Muscle of arm (tissue), 12 donors: ENCODE measurements around the gene FRMD1. TPM values are rescaled to one million over a fixed set of nuclear protein-coding genes. Genes with fewer than 3 reads are reported as not detected.
A peak's percentile ranks its signal among the peaks of the same experiment; 100 is the strongest.
"Not testable (repeated sequence)": the region's sequence is repeated elsewhere in the genome, so short reads cannot be mapped to it uniquely, and the experiment has no call there.

Source experiments
- DNase-seq: peaks from one replicate; pipeline ENCODE4 v3.0.0-alpha.2; 2013
- polyA plus RNA-seq, 12 donors: library from polyadenylated mRNA; unstranded; fragments of 120-200 nt; gene quantifications; one replicate each; pipeline ENCODE4 v1.2.1, GENCODE V29; 2013; ENCODE audit not compliant: insufficient read length in 12 of 12

FRMD1 gene
- polyA plus RNA-seq, 12 donors: 0.10 to 7.7 (median 0.42) TPM; not detected in 1

DNA sequence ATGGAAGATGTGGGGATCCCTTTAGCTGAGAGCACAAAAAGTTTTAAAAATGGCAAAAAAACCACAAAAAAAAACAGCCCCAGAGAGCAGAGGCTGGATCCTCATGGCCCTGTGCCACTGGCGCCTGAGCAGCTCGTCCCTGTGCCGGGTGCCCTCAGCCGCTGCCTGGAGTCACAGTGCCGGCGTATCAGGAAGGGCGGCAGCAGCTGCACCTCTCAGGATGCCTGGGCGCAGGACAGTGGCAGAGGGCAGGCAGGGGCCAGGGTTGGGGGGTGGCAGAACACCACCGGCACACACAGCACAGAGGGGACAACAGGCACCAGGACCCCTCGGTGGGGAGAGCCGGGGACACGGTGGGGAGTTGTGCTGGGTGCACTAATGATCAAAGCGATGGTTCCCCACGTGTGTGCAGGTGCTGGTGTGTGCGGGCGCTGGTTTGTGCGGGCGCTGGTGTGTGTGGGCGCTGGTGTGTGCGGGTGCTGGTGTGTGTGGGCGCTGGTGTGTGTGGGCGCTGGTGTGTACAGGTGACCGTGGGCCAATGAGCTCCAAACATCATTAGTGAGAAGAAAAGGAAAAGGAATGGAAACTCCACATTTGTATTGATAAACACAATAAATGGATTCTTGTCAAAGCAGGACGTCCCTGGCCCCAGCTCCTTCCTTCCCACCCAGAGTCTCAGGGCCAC is 1.5 kb upstream of the FRMD1 start:
- DNase-seq: no peak

DNA sequence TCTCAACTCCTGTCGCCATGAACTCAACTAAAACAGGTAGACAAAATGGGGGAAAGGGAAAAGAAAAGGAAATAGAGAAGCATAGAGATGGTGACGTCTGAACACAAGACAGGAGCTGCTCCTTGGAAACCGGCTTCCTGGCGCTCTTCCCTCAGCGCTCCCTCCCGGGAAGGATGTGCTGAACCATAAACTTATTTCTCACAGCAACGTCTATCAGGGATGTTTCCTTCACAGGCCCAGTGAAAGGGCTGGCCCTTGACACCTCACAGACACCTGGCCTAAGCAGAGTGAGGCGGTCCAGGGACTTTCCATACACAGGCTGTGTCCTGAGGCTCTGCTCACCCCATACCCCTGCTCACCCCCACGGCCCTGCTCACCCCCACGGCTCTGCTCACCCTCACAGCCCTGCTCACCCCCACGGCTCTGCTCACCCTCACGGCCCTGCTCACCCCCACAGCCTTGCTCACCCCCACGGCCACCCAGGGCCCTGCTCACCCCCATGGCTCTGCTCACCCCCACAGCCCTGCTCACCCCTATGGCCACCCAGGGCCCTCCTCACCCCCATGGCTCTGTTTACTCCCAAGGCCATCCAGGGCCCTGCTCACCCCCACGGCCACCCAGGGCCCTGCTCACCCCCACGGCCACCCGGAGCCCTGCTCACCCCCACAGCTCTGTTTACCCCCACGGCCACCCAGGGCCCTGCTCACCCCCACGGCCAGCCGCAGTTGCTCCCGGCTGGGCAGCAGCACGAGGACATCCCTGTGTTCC is 653 bp downstream of the FRMD1 start:
- peak; percentile 63 for DNase-seq

DNA sequence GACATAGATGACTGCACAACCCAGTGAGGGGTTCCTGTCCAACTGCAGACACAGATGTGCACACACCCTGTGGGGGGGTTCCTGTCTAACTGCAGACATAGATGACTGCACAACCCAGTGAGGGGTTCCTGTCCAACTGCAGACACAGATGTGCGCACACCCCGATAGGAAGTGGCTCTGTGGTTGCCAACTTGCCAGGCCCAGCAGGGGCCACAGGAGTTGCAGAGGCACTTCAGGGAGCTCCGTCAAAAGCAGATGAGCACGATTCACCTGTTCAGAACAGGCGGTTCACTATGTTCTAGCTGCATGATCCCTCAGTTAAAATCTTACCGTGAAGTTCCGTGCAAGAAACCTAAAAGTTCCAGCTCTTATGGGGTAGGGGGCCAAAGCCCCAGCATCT is 1.6 kb downstream of the FRMD1 start:
- not testable (repeated sequence) for DNase-seq

DNA sequence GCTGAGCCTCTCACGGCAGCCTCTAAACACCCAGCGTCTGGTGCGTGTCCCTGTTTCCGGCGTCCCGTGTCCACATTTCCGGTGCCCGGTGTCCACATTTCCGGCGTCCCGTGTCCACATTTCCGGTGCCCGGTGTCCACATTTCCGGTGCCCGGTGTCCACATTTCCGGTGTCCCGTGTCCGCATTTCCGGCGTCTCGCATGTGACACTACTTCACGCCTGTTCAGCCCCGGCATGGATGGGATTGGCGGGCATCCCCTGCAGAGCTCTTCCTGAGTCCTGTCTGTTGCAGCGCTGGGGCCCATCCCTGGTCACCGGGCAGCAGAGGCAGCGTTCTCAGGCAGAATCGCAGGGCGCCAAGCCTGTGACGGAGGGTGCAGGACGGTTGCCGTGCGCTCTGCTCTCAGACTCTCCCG is 3.2 kb downstream of the FRMD1 start:
- no peak for DNase-seq

DNA sequence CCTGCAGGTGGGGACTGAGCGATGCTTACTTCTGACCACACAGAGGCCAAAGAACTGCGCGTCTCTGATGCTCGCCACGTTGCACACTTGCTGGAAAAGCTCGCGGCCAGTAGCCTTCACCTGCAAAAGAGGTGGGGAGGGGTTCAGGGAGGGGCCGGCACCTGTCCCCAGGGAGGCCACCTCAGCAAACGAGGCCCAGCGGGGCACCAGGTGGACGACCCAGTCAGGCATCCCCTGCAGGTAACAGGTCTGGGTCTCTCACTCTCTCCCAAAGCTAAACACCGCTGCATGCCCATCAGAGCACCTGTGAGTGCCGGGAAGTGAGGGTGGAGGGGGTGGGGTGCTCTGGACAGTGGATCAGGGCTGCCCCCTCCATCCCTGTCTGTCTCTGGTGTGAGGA is 3.8 kb downstream of the FRMD1 start:
- no peak for DNase-seq

DNA sequence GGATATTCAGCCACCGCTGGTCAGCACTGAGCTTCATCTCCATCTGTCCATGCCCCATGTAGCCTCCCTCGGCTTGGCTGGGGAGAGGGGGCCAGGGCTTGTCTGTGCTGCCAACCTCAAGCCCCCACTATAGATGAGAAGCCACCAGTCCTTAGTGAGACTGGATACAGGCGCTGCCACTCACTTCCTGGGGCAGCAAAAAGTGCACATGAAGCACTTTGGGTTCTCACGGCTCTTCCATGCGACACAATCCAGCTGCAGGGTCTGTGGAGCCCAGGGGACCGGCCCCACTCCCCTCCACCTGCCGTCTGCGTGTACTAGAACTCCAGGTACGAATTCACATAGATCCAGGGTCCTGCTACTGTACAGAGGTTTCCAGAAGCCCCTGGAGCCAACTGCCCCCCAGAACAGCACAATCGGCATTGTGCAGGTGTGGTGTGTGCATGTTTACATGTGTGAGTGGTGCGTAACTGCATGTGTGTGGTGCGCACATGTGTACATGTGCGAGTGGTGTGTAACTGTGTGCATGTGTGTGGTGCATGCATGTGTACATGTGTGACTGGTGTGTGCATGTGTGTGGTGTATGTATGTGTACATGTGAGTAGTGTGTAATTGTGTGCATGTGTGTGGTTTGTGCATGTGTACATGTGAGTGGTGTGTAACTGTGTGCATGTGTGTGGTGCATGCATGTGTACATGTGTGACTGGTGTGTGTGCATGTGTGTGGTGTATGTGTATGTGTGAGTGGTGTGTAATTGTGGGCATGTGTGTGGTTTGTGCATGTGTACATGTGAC is 4.9 kb downstream of the FRMD1 start:
- DNase-seq: no peak

DNA sequence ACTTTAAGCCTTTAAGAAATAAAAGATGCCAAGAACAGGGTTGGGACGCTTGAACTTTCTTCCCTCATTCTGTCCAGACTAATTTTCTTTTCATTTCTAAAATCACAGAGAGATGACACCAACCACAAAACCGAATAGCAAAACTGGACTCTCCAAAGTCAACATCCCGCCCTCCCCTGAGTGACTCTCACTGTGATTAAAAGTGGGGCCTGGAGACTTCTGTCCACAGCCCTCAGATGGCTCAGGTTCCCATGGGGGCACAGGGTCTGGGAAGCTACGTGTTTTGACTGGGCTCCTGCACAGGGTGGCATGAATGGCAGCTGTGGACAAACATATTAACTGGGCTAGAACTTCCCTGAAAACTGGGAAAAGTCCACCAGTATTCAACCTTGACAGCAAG is 6.3 kb downstream of the FRMD1 start:
- no peak for DNase-seq

DNA sequence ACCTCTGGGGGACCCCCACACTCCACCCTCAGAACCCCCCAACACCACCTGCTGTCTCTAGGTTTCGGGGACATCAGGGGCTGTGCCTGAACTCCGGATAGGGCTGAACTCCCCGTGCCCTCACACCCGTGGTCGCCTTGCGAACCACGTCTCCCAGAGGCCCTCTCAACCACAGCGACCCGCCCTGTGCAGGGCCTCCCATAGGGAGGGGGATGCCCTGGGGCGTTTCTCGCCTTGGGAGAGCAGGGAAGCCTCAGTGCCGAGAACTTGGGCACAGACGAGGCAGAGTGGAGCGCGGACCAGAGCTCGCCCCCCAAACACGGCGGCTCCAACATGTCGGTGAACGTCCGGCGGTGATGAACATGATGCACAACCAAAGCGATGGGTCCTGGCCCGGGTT is 6.8 kb downstream of the FRMD1 start:
- no peak for DNase-seq

DNA sequence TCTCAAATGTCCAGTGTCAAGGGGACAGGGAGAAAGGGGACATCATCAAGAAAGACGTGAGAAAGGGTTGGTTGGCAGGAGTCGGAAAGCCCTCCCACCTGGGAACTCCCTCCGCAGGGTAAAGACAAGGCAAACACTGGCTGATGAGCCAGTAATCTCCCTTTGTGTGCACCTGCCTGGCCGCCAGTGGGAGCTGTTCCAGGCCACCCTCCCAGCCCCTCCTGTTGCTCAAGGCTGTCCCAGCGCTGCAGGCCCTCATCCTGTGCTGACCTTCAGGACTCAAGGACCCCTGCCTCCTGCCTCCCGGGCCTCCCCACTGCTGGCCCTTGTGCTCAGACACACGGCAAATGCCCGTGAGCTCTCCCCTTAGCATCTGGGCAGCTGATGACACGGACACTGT is 7.4 kb downstream of the FRMD1 start:
- DNase-seq: no peak

DNA sequence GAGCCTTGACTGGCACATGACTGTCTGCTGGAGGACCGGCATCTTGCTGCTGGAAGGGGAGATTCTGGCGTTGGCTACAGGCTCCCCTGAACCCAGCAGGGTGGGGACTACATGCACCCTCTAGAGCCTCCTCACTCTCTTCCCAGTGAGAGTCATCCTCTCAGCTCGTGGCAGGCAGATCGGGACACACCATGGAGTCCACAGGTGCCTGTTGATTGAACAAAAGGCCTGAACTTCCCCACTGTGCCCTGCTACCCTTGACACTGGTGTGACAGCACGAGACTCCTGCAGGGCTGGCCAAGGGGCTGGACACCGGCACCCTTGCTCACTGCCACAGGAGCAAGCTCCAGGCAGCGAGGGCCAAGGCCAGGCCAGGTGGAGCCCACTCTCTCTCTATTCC is 8.2 kb downstream of the FRMD1 start:
- no peak for DNase-seq

DNA sequence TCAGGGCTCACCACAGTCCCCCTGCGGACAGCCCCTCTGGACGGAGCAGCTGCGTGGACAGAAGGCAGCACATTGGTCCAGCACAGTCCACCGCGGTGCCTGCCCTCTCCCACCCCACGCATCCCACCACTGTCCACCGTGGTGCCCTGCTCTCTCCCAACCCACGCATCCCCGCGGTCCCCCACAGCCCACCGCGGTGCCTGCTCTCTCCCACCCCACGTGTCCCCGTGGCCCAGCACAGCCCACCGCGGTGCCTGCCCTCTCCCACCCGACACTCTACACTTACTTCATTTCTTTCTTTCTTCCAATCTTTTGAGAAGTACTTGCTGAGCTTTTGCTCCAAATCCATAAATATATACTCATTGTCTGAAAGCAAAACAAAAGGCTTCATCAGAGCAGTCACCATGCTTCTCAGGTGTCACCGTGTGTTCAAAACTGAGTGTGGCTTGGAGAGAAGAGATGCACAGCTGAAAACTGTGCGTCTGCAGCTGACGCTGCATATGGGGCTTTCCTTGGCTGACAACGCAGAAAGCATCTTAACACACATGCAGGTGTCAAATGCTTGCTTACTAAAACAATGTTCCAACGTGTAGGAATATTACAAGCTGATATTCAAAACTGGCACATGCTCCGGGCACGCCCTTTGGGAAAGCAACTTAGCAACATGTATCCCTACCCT is 11.8 kb downstream of the FRMD1 start:
- DNase-seq: no peak

DNA sequence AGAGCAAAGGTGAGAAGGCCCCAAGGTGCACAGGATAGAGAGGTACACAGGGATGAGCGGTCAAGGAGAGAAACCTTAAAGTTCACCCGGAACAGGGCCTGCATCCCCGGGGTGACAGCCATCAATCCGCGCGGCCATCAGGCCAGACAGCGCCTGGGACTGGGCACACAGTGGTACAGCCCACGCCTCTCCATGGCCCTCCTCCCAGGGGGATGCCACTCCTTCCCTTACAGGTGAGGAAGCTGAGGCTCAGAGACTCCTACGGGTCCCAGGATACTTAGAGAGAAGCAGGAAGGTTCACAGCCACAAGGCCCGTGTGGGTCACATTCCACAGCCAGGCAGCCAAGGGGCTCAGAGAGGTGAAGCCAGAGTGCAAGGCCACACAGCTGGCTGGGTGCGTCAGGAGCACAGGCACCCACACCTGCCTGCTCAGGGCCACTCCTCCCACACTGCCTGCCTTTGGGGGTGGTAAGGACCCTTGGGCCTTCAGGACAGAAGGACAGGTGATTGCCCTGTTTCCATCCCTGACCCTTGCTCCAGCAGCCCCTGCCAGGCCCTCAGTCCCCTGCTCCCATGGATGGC is 14.7 kb downstream of the FRMD1 start:
- DNase-seq: no peak

DNA sequence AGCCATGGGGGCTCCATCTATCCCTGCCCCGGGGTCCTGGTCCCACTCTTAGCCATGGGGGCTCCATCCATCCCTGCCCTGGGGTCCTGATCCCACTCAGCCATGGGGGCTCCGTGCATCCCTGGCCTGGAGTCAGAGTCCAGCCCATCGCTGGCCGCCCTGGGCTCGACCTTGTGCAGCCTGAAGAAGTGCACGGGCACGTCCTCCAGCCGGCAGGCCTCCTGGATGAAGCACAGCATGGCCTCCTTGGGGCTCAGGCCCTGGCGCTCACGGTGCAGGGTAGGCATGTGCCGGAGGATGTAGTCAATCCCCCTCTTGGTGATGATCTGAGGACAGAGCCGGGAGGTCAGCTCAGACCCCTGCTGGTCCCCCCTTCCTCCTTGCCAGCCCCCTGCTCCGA is 15.6 kb downstream of the FRMD1 start:
- DNase-seq: no peak

DNA sequence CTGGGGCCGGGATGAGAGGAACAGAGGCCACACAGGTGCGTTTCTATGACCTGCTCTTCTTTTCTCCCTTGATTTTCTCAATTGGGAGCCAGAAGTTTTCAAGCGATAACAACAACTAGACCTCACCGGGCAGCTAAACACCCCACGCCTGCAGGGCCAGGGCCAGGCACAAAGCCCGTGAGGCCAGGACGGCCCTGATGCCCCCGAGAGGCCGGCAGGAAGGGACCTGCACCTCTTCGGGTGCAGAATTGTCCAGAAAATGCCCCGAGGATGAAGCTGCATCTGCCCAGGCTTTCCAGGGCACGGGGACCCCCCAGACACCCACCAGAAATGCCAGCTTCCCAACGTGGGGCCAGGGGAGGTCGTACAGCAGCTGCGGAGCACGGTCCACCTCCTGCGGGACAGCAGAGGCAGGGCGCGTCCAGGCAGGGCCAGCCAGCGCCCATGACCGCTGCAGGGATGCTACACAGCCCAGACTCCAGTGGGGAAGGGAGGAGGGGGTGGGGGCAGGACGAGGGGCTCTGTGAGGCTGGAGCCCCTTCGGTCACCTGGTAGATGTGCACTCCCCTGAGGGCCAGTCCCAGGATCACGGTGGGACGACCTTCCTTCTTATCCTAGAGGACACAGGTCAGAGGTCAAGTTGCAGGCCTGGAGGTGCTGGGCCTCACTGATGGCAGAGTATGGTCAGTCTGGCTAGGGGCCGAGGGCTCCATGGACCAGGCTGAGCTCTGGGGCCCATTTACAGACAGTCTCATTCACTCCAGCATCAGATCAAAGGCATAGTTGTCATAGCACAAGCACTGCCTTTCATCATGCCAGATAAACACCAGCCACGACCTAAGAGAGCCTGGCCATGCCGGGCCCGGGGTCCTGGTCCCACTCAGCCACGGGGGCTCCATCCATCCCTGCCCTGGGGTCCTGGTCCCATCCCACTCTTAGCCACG is 16.4 kb downstream of the FRMD1 start:
- no peak for DNase-seq

DNA sequence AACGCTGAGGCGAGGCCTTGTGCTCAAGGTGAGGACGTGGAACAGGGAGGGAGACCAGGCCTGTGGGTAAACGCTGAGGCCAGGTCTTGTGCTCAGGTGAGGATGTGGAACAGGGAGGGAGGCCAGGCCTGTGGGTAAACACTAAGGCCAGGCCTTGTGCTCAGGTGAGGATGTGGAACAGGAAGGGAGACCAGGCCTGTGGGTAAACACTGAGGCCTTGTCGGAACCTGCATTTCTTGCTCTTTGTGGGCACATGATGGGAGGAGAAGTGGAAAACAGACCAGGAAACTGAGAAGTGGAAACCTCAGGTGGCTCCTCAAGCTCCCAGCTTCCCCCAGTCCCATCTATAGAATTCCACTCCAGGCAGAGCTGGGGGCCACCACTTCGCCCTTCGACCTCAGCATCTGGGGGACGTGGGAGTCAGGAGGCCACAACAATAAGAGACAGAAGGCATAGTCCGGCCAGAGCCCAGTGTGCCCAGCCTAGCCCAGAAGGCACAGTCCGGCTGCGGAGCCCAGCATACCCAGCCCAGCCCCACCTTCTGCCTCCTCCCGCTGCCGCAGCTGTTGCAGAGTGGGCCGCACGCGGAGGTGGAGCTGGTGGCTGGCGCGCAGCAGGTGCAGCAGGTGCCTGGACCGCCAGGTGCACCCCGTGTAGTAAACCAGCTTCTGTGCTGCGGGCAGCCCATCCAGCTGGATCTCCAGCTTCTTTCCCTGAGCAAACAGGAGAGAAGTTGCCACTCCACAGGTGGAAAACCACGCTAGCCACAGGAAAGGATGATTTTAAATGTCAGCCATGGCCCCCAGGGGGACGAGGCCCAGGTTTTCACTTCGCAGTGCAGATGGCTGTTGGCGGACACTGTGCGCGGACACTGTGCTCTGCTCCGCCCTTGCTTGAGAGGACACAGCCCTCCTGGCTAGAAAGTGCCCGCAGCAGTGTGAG is 17.5 kb downstream of the FRMD1 start:
- no peak for DNase-seq

DNA sequence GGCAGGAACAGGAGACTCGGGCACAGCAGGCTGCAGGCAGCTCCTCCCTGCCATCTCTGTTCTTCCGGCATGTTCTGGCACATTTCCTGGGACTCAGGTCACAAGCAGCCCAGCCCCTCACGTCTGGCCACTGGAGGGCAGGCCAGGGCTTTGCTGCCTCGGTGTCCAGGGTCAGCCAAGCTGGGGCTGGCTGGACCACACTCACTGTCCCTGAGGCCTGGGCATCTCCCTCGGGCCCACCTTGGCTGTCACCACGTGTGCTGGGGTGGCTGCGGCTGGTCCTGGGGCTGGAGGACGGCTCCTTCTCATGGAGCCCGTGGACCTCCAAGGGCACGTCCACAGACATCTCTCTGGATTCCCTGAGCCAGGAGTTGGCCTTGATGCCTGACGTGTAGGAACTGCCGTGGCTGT is 18.5 kb downstream of the FRMD1 start:
- DNase-seq: peak; percentile 38

DNA sequence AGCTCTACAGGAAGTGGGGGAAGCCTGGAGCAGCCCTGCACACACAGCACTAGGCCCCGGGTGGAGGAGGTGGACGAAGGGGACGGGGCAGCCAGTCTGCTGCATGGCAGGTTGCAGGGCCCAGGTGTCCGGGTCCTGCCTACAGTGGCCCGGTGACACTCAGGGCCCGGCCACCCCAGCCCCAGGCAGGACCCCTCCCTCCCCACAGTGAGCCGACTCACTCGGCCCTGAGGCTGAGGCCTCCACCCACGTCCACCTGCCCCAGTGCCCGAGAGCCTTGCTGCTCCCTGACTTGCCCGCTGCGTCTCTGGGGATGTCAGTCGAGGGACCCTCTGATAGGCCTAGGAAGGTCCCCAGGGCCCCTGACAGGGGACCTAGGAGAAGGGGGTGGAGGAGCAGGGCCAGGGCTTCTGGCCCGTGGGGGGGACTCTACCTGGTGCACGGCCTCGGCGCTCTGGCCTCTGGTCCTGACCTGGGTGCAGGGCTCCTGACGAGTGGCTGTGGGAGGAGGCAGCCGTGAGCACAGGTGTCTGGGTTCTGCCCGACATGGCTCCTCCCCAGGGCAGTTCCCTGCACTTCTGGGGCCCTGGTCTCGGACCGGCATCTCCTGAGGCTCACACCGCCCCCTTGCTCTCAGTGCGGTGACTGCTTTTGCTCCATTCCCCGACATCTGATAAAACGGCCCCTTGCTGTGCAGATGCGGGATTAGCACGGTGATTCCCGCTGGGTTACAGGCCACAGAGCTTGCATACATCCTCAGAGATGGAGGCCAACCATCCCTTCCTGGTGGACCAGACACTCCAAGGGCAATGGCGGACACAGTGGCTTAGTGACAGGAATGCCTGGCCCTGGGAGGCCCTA is 20.1 kb downstream of the FRMD1 start:
- no peak for DNase-seq

DNA sequence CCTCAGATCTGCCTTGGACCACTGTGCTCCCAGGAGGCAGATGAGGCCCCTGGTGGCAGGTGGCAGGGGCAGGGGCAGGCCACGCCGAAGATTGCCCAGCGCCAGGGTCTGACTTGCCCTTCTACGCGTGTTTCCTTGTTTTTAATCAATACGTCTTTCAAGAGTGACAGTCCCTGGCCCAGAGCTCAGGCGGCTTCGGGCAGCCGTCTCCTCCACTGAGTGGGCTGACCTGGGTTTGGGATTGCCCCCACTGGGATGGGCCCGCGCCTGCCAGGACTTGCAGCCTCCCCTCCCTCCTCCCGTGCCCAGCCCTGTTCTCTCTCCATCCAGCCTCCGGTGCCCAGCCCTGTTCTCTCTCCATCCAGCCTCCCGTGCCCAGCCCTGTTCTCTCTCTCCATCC is 21.2 kb downstream of the FRMD1 start:
- no peak for DNase-seq
